ENCODE results near the gene SLC48A1.

DNA sequence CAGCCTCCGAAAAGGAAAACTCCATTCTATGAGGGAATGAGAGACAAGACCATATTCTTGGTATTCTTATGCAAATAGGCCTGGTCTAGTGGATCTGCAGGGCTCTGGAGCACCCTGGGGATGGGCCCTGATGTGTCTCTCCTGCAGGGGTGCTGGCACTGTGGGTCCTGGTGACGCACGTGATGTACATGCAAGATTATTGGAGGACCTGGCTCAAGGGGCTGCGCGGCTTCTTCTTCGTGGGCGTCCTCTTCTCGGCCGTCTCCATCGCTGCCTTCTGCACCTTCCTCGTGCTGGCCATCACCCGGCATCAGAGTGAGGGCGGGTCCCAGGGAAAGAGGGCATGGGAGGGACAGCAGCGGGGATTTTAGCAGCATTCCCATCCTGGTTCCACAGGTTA lies 5.8 kb downstream of the SLC48A1 start:
- no peak for TF ChIP-seq FOXA1 (IDR thresholded peaks at IDR 0.05)
- TF ChIP-seq FOXK2 (IDR thresholded peaks at IDR 0.05) = no peak
- no peak for TF ChIP-seq SP1 (IDR thresholded peaks at IDR 0.05)

All from HEK293T (cell line).